ENCODE measurements around the gene MAP2K5. TPM values are rescaled to one million over a fixed set of nuclear protein-coding genes. Genes with fewer than 3 reads are reported as not detected.

MAP2K5 gene
- total RNA-seq, 1 experiment from 2014 or later: 15.0 TPM

DNA sequence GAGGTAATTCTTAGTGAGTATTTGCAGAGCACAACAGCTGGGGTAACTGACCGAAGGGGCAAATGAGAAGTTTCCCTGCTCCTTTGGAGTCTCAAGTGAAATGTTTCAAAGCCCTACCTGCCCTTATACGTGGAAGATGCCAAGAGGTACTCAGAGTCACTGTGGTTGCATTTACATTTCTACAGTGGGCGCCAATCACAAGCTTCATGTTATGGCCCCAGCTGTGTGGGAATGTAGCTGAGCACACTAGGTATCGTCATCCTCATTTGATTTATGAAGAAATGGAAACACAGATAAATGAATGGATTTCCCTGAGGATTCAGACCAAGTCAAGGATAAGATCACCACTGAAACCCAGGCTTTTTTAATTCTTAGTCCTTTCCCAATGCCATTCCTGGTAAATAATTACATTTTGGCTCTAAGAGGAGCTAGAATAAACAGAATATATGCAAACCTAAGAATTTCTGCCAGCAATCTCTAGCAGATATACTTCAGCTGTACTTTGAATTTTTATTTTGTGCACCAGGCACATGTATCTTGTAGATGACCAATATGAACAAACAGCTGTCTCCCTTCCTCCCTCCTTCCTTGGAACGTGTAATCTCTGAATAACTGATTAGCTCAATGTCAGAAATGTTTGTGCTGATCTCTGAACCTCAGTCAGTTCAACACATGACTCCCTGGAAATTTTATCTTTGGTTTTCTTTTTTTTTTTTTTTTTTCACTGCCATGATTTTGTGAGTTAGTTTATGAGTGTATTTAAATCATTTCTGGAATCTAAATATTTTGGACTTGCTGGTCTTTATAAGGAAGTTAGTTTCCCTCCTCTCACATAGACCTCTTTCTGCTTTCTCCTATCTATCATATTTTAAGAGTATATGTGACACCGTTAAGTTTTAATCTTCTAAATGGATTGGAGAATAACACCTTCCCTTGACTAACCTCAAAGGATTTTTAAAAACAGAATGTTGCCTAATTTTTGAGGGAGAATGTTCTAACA lies 69.2 kb downstream of the MAP2K5 start:
- no peak overlapping the region for H3K27ac ChIP-seq (ENCODE audit: insufficient read length, low read depth, low read length)
- H4K91ac ChIP-seq (ENCODE audit: insufficient read length, low read depth, low read length): no peak overlapping the region
- H3K23ac ChIP-seq (ENCODE audit: insufficient read length, low read depth, low read length): no peak overlapping the region
- H3K18ac ChIP-seq (ENCODE audit: insufficient read length, low read depth, low read length): no peak overlapping the region
- H3K9me3 ChIP-seq (ENCODE audit: control insufficient read depth, low read depth, low read length): no peaks in the 10 kb centered on the region
- H3K4me2 ChIP-seq (ENCODE audit: insufficient read depth, insufficient read length, low read length): no peak overlapping the region
- no peak overlapping the region for H3T11ph ChIP-seq (ENCODE audit: low read length)
- TF ChIP-seq CTCF (conservative IDR thresholded peaks at IDR 0.05): no peak
- H3K36me3 Mint-ChIP-seq (ENCODE audit: insufficient read depth in 1 of 3, low read depth in 3 of 3): no peaks in the 10 kb centered on the region
- no peak overlapping the region for H3K9ac ChIP-seq (ENCODE audit: extremely low read depth, insufficient read length, low read length)
- H3K4me1 ChIP-seq (ENCODE audit: insufficient read depth, low read length): peaks cover 2% of the 10 kb centered on the region; the same call in 1 of the 2 replicates
- no peak overlapping the region for H3K27ac Mint-ChIP-seq
- peaks cover 3 to 4% of the 10 kb centered on the region in 2 experiments; a peak in 2 of 4 replicates for H3K4me1 Mint-ChIP-seq
- H4K5ac ChIP-seq (ENCODE audit: insufficient read length, low read depth, low read length): no peak overlapping the region
- no peak overlapping the region for H4K8ac ChIP-seq (replicated peaks; ENCODE audit: insufficient read length, low read depth, low read length)
- H2BK120ac ChIP-seq (ENCODE audit: low read depth, low read length, poor library complexity, severe bottlenecking): no peak overlapping the region
- H3K14ac ChIP-seq (ENCODE audit: insufficient read depth, low read length): no peak overlapping the region
- no peak overlapping the region for H2AFZ ChIP-seq (ENCODE audit: low read length)
- H2BK15ac ChIP-seq (ENCODE audit: low read depth, low read length): no peak overlapping the region
- H2BK20ac ChIP-seq (ENCODE audit: low read depth, low read length, poor library complexity, severe bottlenecking): no peak overlapping the region
- no peaks in the 10 kb centered on the region for H3K23me2 ChIP-seq (ENCODE audit: insufficient read length, low read depth, low read length, poor library complexity, severe bottlenecking)
- H2AK5ac ChIP-seq (ENCODE audit: insufficient read length, low read length): no peak overlapping the region
- no peak overlapping the region for H2BK12ac ChIP-seq (ENCODE audit: insufficient read length, low read depth, low read length)
- no peak overlapping the region for H3K56ac ChIP-seq (ENCODE audit: insufficient read length, low read depth, low read length)
- no peak overlapping the region for H3K4ac ChIP-seq (ENCODE audit: low read depth, low read length)
- H3K79me2 ChIP-seq (ENCODE audit: insufficient read depth, low read length): no peaks in the 10 kb centered on the region
- no peaks in the 10 kb centered on the region for H3K79me1 ChIP-seq (ENCODE audit: insufficient read depth, low read depth, low read length, poor library complexity, severe bottlenecking)
- H2BK5ac ChIP-seq (ENCODE audit: insufficient read length, low read length): no peak overlapping the region
- no peaks in the 10 kb centered on the region for H3K27me3 ChIP-seq (ENCODE audit: insufficient read depth, low read length)
- H3K4me3 Mint-ChIP-seq: no peak overlapping the region
- H4K20me1 ChIP-seq (ENCODE audit: control insufficient read depth, insufficient read depth, insufficient read length): no peaks in the 10 kb centered on the region
- no peak for DNase-seq
- no CpG with 5 or more reads among the region's 6 CpGs for WGBS (ENCODE audit: extremely low coverage, insufficient read length, low lambda C conversion rate)
- no peaks in the 10 kb centered on the region for H3K9me3 Mint-ChIP-seq
- H3K27me3 Mint-ChIP-seq (ENCODE audit: low read depth): no peaks in the 10 kb centered on the region
